HepG2 (cell line): Measurements from ENCODE around the gene HID1. TPM values are rescaled to one million over a fixed set of nuclear protein-coding genes. Genes with fewer than 3 reads are reported as not detected.
A peak's percentile ranks its signal among the peaks of the same experiment; 100 is the strongest.

Experiments
- GZF1 ChIP-seq: sonication (generic); formaldehyde crosslinking; IDR thresholded peaks from 2 replicates; pipeline ENCODE4 v1.5.1; 2020; ENCODE audit warnings: mild to moderate bottlenecking, missing genetic modification reagents
- KAT8 ChIP-seq: IDR thresholded peaks from 2 replicates; pipeline ENCODE4 v1.6.1; 2016; ENCODE audit warnings: missing genetic modification reagents, missing compliant biosample characterization
- KMT2A ChIP-seq: sonication (generic); formaldehyde crosslinking; IDR thresholded peaks from 2 replicates; pipeline ENCODE4 v1.4.0; 2020; ENCODE audit warnings: missing genetic modification reagents
- NAIF1 ChIP-seq: sonication (generic); formaldehyde crosslinking; IDR thresholded peaks from 2 replicates; pipeline ENCODE4 v1.5.0; 2020; ENCODE audit warnings: mild to moderate bottlenecking, missing genetic modification reagents, borderline replicate concordance
- NFATC3 ChIP-seq: sonication (generic); formaldehyde crosslinking; IDR thresholded peaks from 2 replicates; pipeline ENCODE4 v1.5.1; 2020; ENCODE audit warnings: mild to moderate bottlenecking, missing genetic modification reagents
- SIN3B ChIP-seq: fragments of 150-350 bp; IDR thresholded peaks from 2 replicates; pipeline ENCODE4 v1.6.1; 2014; ENCODE audit warnings: low read length
- SNAPC2 ChIP-seq: sonication (generic); formaldehyde crosslinking; IDR thresholded peaks from 2 replicates; pipeline ENCODE4 v1.8.1; 2022; ENCODE audit warnings: mild to moderate bottlenecking, missing genetic modification reagents
- SSRP1 ChIP-seq: IDR thresholded peaks from 2 replicates; pipeline ENCODE4 v1.6.1; 2016; ENCODE audit warnings: control low read depth
- YEATS2 ChIP-seq: sonication (generic); formaldehyde crosslinking; IDR thresholded peaks from 2 replicates; pipeline ENCODE4 v1.4.0; 2020; ENCODE audit warnings: missing genetic modification reagents, borderline replicate concordance
- ZBTB38 ChIP-seq: sonication (generic); formaldehyde crosslinking; IDR thresholded peaks from 2 replicates; pipeline ENCODE4 v1.5.1; 2020; ENCODE audit warnings: mild to moderate bottlenecking, missing genetic modification reagents
- ZFP62 ChIP-seq: sonication (generic); formaldehyde crosslinking; IDR thresholded peaks from 2 replicates; pipeline ENCODE4 v1.4.0; 2020; ENCODE audit warnings: missing genetic modification reagents
- ZMAT3 ChIP-seq: sonication (generic); formaldehyde crosslinking; conservative IDR thresholded peaks from 2 replicates; pipeline ENCODE4 v1.7.0; 2021; ENCODE audit warnings: missing genetic modification reagents
- ZNF430 ChIP-seq: sonication (generic); formaldehyde crosslinking; IDR thresholded peaks from 2 replicates; pipeline ENCODE4 v1.9.0; 2021; ENCODE audit warnings: mild to moderate bottlenecking, missing genetic modification reagents
- ZNF674 ChIP-seq: sonication (generic); formaldehyde crosslinking; IDR thresholded peaks from 2 replicates; pipeline ENCODE4 v1.5.0; 2020; ENCODE audit warnings: low read depth, mild to moderate bottlenecking, missing genetic modification reagents
- ZNF713 ChIP-seq: sonication (generic); formaldehyde crosslinking; IDR thresholded peaks from 2 replicates; pipeline ENCODE4 v1.4.0; 2020; ENCODE audit warnings: mild to moderate bottlenecking, missing genetic modification reagents
- ZNF747 ChIP-seq: sonication (generic); formaldehyde crosslinking; IDR thresholded peaks from 2 replicates; pipeline ENCODE4 v1.8.1; 2023; ENCODE audit warnings: missing genetic modification reagents, mild to moderate bottlenecking, borderline replicate concordance
- polyA plus RNA-seq, 8 experiments: library from polyadenylated mRNA; depleted of rRNA in 3 of 8; stranded (reverse) in 7 of 8; unstranded in 1 of 8; fragments of >200 nt; fragmentation: Illumina TruSeq in 4 of 8; extraction: Trizol in 4 of 8; gene quantifications; 2 replicates each; pipeline versions ENCODE4 v1.2.1 to v1.2.3, GENCODE V29; 2011 to 2016; ENCODE audit warnings: low read depth in 4 of 8, missing spikeins in 1 of 8, mixed read lengths in 1 of 8; ENCODE audit not compliant: insufficient read depth in 1 of 8
- total RNA-seq, 5 experiments: library from RNA; depleted of rRNA; stranded (reverse); fragments of >200 nt; fragmentation: Illumina TruSeq; extraction: Trizol; gene quantifications; 2 replicates each; pipeline ENCODE4 v1.2.3, GENCODE V29; 2016; ENCODE audit warnings: low read depth in 1 of 5
- TF ChIP-seq, protein P1 (sequence below): sonication (generic); formaldehyde crosslinking; IDR thresholded peaks from 2 replicates; pipeline ENCODE4 v1.4.0; 2020; ENCODE audit warnings: low read depth, mild to moderate bottlenecking, missing genetic modification reagents
- TF ChIP-seq, protein P2 (sequence below): sonication (generic); formaldehyde crosslinking; IDR thresholded peaks from 2 replicates; pipeline ENCODE4 v1.8.1; 2023; ENCODE audit warnings: missing genetic modification reagents, mild to moderate bottlenecking, borderline replicate concordance
- TF ChIP-seq, protein P3 (sequence below), 2 experiments: sonication (generic) in 1 of 2; formaldehyde crosslinking in 1 of 2; IDR thresholded peaks; 2 replicates each; pipeline versions ENCODE4 v1.5.1 to v1.6.1; 2011 to 2020; ENCODE audit warnings: borderline replicate concordance in 1 of 2, low read depth in 1 of 2, low read length in 1 of 2, mild to moderate bottlenecking in 1 of 2, missing genetic modification reagents in 1 of 2, moderate library complexity in 1 of 2
- TF ChIP-seq, protein P4 (sequence below): sonication (generic); formaldehyde crosslinking; IDR thresholded peaks from 2 replicates; pipeline ENCODE4 v1.9.0; 2022; ENCODE audit warnings: low read depth, missing genetic modification reagents
- TF ChIP-seq, protein P5 (sequence below): sonication (generic); formaldehyde crosslinking; IDR thresholded peaks from 2 replicates; pipeline ENCODE4 v1.5.0; 2020; ENCODE audit warnings: missing genetic modification reagents
- TF ChIP-seq, protein P6 (sequence below): sonication (generic); formaldehyde crosslinking; conservative IDR thresholded peaks from 2 replicates; pipeline ENCODE4 v1.8.0; 2022; ENCODE audit warnings: low read depth, missing genetic modification reagents

The HID1 gene
- total and polyA plus RNA-seq, 2 of the 13 experiments (the other 11 are each of a cell fraction or from before 2014, with no cell fraction given), result 2.1 to 10.6 TPM

DNA sequence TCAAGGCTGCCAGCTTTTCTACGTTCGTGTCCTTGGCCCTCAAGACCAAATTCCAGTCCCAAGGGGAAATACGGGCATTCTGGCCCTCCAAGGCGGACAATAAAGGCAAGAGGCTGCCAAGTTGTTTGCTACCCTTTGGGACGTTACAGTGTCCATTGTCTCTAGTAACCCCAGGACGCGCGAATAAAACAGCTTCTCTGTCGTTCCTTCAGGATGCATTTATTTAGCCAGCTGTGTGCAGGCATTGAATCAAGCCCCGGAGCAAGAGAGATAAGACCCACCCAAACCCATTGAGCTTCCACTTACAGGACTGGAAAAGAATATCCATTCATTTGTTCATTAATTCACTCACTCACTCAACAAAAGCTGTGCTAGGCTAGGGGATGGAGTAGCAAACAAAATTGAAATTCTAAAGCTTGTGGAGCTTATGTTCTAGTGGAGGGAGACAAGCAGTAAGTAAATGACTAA lies 40.6 kb upstream of the HID1 start (continued):
- TF ChIP-seq ZBTB38 (CRISPR knock-in tag) (no peak), NFATC3 (CRISPR knock-in tag) (0 out of 2 replicates have a peak, but pooled peaks have one; percentile 49), ZFP62 (CRISPR knock-in tag) (no peak), ZNF674 (CRISPR knock-in tag) (peak; percentile 21; the same call in 1 of the 2 replicates), NAIF1 (CRISPR knock-in tag) (no peak), ZMAT3 (CRISPR knock-in tag) (no peak), YEATS2 (CRISPR knock-in tag) (no peak), SNAPC2 (CRISPR knock-in tag) (0 out of 2 replicates have a peak, but pooled peaks have one; percentile 23), KAT8 (CRISPR knock-in tag) (no peak), SIN3B (no peak), GZF1 (CRISPR knock-in tag) (peak; percentile 25; the same call in 1 of the 2 replicates), ZNF713 (no peak), ZNF430 (CRISPR knock-in tag) (0 out of 2 replicates have a peak, but pooled peaks have one; percentile 3), SSRP1 (CRISPR knock-in tag) (0 out of 2 replicates have a peak, but pooled peaks have one; percentile 34), ZNF747 (CRISPR knock-in tag) (0 out of 2 replicates have a peak, but pooled peaks have one; percentile 17), KMT2A (CRISPR knock-in tag) (no peak)
- TF ChIP-seq, protein P1, sequence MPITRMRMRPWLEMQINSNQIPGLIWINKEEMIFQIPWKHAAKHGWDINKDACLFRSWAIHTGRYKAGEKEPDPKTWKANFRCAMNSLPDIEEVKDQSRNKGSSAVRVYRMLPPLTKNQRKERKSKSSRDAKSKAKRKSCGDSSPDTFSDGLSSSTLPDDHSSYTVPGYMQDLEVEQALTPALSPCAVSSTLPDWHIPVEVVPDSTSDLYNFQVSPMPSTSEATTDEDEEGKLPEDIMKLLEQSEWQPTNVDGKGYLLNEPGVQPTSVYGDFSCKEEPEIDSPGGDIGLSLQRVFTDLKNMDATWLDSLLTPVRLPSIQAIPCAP (CRISPR knock-in tag), result no peak
- TF ChIP-seq, protein P2, sequence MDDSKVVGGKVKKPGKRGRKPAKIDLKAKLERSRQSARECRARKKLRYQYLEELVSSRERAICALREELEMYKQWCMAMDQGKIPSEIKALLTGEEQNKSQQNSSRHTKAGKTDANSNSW, result 0 out of 2 replicates have a peak, but pooled peaks have one; percentile 55
- TF ChIP-seq, protein P3, sequence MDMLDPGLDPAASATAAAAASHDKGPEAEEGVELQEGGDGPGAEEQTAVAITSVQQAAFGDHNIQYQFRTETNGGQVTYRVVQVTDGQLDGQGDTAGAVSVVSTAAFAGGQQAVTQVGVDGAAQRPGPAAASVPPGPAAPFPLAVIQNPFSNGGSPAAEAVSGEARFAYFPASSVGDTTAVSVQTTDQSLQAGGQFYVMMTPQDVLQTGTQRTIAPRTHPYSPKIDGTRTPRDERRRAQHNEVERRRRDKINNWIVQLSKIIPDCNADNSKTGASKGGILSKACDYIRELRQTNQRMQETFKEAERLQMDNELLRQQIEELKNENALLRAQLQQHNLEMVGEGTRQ (IDR thresholded peaks at IDR 0.05; ENCODE audit: low read depth, low read length), result no peak
- TF ChIP-seq, protein P3 (CRISPR knock-in tag; IDR thresholded peaks at IDR 0.05; ENCODE audit: borderline replicate concordance), result peak; percentile 1; the same call in 1 of the 2 replicates
- TF ChIP-seq, protein P4, sequence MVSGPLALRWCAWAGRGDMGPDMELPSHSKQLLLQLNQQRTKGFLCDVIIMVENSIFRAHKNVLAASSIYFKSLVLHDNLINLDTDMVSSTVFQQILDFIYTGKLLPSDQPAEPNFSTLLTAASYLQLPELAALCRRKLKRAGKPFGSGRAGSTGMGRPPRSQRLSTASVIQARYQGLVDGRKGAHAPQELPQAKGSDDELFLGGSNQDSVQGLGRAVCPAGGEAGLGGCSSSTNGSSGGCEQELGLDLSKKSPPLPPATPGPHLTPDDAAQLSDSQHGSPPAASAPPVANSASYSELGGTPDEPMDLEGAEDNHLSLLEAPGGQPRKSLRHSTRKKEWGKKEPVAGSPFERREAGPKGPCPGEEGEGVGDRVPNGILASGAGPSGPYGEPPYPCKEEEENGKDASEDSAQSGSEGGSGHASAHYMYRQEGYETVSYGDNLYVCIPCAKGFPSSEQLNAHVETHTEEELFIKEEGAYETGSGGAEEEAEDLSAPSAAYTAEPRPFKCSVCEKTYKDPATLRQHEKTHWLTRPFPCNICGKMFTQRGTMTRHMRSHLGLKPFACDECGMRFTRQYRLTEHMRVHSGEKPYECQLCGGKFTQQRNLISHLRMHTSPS (CRISPR knock-in tag), result no peak
- TF ChIP-seq, protein P5, sequence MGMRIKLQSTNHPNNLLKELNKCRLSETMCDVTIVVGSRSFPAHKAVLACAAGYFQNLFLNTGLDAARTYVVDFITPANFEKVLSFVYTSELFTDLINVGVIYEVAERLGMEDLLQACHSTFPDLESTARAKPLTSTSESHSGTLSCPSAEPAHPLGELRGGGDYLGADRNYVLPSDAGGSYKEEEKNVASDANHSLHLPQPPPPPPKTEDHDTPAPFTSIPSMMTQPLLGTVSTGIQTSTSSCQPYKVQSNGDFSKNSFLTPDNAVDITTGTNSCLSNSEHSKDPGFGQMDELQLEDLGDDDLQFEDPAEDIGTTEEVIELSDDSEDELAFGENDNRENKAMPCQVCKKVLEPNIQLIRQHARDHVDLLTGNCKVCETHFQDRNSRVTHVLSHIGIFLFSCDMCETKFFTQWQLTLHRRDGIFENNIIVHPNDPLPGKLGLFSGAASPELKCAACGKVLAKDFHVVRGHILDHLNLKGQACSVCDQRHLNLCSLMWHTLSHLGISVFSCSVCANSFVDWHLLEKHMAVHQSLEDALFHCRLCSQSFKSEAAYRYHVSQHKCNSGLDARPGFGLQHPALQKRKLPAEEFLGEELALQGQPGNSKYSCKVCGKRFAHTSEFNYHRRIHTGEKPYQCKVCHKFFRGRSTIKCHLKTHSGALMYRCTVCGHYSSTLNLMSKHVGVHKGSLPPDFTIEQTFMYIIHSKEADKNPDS (CRISPR knock-in tag), result no peak
- TF ChIP-seq, protein P6, sequence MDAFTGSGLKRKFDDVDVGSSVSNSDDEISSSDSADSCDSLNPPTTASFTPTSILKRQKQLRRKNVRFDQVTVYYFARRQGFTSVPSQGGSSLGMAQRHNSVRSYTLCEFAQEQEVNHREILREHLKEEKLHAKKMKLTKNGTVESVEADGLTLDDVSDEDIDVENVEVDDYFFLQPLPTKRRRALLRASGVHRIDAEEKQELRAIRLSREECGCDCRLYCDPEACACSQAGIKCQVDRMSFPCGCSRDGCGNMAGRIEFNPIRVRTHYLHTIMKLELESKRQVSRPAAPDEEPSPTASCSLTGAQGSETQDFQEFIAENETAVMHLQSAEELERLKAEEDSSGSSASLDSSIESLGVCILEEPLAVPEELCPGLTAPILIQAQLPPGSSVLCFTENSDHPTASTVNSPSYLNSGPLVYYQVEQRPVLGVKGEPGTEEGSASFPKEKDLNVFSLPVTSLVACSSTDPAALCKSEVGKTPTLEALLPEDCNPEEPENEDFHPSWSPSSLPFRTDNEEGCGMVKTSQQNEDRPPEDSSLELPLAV (CRISPR knock-in tag), result no peak
